ENCODE measurements around the gene MFN2. TPM values are rescaled to one million over a fixed set of nuclear protein-coding genes. Genes with fewer than 3 reads are reported as not detected.

The MFN2 gene
- total RNA-seq, 1 donor from 2014 or later = 37.6 TPM

DNA sequence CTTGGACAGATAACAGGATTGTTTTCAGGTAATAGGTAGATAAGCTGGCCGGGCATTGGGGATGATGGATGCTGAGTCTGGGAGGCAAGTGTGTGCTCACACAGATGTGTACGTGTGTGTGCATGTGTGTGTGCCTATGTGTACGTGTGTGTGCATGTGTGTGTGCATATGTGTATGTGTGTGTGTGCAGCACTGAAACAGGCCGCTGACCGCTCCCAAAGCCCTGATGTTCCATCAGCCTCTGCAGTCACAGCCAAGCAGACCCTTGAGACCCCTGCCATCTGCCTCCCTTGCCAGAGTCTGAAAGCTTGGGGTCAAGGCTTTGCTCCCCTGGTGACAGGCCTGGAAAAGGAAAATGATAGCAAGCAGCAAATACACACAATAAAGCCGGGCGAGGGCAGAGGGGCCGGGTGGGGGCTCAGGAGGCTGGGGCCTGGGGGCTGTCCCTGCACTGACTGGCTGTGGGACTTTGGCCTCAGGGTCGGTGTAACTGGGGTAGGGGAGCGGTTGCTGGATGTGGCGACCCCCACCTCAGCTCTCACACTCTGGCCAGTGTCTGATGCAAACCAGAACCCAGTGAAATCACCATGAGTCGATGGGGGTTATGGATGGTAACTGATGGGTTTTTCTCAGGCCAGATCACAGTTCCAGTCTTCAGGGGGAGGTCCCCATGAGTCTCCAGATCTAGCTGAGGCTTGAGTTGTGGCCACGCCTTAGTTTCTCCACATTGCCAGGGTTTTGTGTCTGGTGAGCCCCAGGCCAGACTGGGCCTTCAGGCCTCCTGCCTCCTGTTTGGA is 73.7 kb downstream of the MFN2 start:
- H3K4me1 ChIP-seq (ENCODE audit: control insufficient read depth in 3 of 3, insufficient read depth in 3 of 3, low read length in 3 of 3) = peaks cover 22 to 26% (median 25%) of the 10 kb centered on the region in 3 donors
- H3K27ac ChIP-seq (ENCODE audit: low read depth, low read length) = peak overlapping the region; percentile 94
- no peaks in the 10 kb centered on the region for H3K27me3 ChIP-seq (ENCODE audit: control insufficient read depth in 3 of 3, insufficient read depth in 3 of 3, low read length in 3 of 3)
- peak overlapping the region in 1 of 3 donors; percentile 45 for H3K9ac ChIP-seq (ENCODE audit: low read depth in 1 of 3, low read length in 3 of 3)
- H3K9me3 ChIP-seq (ENCODE audit: control insufficient read depth in 3 of 3, low read length in 3 of 3) = no peaks in the 10 kb centered on the region
- no peak overlapping the region for H3K4me3 ChIP-seq (ENCODE audit: low read length in 3 of 3)
- no peaks in the 10 kb centered on the region for H3K36me3 ChIP-seq (ENCODE audit: control insufficient read depth in 3 of 3, insufficient read depth in 3 of 3, low read length in 3 of 3)

DNA sequence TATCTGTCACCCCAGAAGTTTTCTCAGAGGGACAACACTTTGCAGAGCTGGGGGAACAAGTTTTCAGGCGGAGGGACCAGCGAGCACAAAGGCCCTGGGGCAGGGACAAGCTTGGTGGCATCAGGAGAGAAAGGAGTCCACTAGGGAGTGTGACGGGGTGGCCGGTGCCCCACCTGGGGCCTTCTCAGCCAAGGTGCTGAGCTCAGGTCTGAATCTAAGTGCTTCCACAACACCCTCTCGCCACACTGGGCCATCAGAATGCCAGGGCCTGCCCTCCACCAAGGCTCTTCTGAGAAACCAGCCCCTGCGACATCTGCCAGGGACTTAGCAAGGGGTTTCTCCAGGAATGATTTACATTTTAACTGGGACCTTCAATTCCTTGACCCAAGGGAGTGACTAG is 75.0 kb downstream of the MFN2 start:
- H3K27ac ChIP-seq (ENCODE audit: low read depth, low read length) = no peak overlapping the region
- H3K9me3 ChIP-seq (ENCODE audit: control insufficient read depth in 3 of 3, low read length in 3 of 3) = no peaks in the 10 kb centered on the region
- H3K27me3 ChIP-seq (ENCODE audit: control insufficient read depth in 3 of 3, insufficient read depth in 3 of 3, low read length in 3 of 3) = peaks cover 0 to 7% (median 3%) of the 10 kb centered on the region in 3 donors
- no peaks in the 10 kb centered on the region for H3K36me3 ChIP-seq (ENCODE audit: control insufficient read depth in 3 of 3, insufficient read depth in 3 of 3, low read length in 3 of 3)
- H3K4me1 ChIP-seq (ENCODE audit: control insufficient read depth in 3 of 3, insufficient read depth in 3 of 3, low read length in 3 of 3) = peaks cover 22 to 26% (median 25%) of the 10 kb centered on the region in 3 donors
- H3K4me3 ChIP-seq (ENCODE audit: low read length in 3 of 3) = no peak overlapping the region
- H3K9ac ChIP-seq (ENCODE audit: low read depth in 1 of 3, low read length in 3 of 3) = no peak overlapping the region

DNA sequence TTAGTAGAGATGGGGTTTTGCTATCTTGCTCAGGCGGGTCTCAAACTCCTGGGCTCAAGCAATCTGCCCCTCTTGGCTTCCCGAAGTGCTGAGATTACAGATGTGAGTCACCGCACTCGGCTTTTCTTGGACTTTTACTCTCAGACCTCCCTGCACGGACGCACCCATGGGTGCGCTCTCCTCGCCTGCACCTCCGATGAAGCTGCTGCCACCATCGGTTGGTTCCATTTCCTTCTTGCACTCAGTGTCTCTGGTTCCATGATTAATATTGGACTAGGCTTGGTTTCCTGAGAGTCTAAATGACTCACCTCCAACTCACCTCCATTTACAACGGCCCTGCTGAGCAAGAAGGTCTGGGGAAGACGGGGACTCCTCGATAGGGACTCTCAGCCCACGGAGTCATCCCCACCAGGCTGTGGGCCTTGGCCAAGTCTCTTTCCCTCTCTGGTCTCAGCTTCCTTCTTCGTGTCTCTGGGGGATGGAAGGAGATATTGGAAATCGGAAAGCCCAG is 76.1 kb downstream of the MFN2 start:
- Histone ChIP-seq H3K27me3 (ENCODE audit: control insufficient read depth in 3 of 3, insufficient read depth in 3 of 3, low read length in 3 of 3) (peaks cover 0 to 9% (median 3%) of the 10 kb centered on the region in 3 donors), H3K4me3 (ENCODE audit: low read length in 3 of 3) (no peak overlapping the region), H3K27ac (ENCODE audit: low read depth, low read length) (no peak overlapping the region), H3K36me3 (ENCODE audit: control insufficient read depth in 3 of 3, insufficient read depth in 3 of 3, low read length in 3 of 3) (no peaks in the 10 kb centered on the region), H3K9ac (ENCODE audit: low read depth in 1 of 3, low read length in 3 of 3) (no peak overlapping the region), H3K4me1 (ENCODE audit: control insufficient read depth in 3 of 3, insufficient read depth in 3 of 3, low read length in 3 of 3) (peaks cover 22 to 25% (median 24%) of the 10 kb centered on the region in 3 donors), H3K9me3 (ENCODE audit: control insufficient read depth in 3 of 3, low read length in 3 of 3) (no peaks in the 10 kb centered on the region)

DNA sequence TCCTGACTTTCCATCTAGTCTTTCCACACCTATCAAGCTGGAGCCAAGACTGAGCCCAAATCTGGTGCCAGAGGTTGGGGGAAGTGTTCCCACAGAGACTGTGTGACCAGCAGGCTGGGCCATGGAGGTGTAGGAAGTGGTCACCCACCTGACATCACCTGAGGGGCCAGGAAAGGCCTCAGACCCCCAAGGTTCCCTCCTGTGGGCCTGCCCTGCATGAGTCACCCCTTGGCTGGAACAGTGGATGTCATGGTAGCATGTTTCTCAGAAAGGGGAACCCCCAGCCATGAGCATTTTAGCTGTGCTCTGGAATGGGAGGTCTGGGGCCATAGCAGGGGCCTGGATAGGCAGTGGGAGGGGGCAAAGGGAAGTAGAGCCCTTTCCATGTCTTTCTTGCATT is 77.1 kb downstream of the MFN2 start:
- Histone ChIP-seq H3K9me3 (ENCODE audit: control insufficient read depth in 3 of 3, low read length in 3 of 3) (no peaks in the 10 kb centered on the region), H3K36me3 (ENCODE audit: control insufficient read depth in 3 of 3, insufficient read depth in 3 of 3, low read length in 3 of 3) (no peaks in the 10 kb centered on the region), H3K9ac (ENCODE audit: low read depth in 1 of 3, low read length in 3 of 3) (no peak overlapping the region), H3K27me3 (ENCODE audit: control insufficient read depth in 3 of 3, insufficient read depth in 3 of 3, low read length in 3 of 3) (peaks cover 0 to 15% (median 3%) of the 10 kb centered on the region in 3 donors), H3K27ac (ENCODE audit: low read depth, low read length) (no peak overlapping the region), H3K4me3 (ENCODE audit: low read length in 3 of 3) (no peak overlapping the region), H3K4me1 (ENCODE audit: control insufficient read depth in 3 of 3, insufficient read depth in 3 of 3, low read length in 3 of 3) (peaks cover 12 to 15% (median 15%) of the 10 kb centered on the region in 3 donors)

DNA sequence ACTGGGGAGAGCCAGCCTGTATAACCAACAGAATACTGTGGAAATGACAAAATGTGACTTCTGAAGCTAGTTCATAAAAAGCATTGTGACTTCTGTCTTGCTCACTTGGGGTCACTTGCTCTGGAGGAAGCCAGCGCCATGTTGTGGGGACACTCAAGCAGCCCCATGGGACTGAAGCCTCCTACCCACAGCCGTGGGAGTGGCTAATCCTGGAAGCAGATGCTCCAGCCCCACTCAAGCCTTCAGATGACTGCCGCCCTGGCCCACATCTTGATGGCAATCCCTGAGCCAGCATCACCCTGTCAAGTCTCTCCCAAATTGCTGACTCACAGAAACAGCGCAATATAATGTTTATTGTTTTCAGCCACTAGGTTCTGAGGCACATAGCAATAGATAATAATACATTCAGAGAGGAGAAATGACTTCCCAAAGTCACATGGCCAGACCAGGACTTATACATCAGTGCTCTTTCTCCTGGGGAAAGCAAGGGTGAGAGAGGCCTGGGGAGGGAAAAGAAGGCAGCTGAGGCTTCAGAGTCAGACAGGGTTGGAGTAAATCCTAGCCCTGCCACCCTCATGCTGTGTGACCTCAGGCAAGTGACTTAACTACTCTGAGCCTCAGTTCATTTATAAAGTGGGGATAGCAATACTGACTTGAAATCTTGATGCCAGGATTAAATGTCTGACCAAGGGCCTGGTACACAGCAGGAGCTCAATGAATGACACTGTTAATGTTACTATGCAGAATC is 77.9 kb downstream of the MFN2 start:
- no peak overlapping the region for H3K9ac ChIP-seq (ENCODE audit: low read depth in 1 of 3, low read length in 3 of 3)
- no peaks in the 10 kb centered on the region for H3K9me3 ChIP-seq (ENCODE audit: control insufficient read depth in 3 of 3, low read length in 3 of 3)
- no peaks in the 10 kb centered on the region for H3K36me3 ChIP-seq (ENCODE audit: control insufficient read depth in 3 of 3, insufficient read depth in 3 of 3, low read length in 3 of 3)
- peaks cover 5 to 9% (median 9%) of the 10 kb centered on the region in 3 donors for H3K4me1 ChIP-seq (ENCODE audit: control insufficient read depth in 3 of 3, insufficient read depth in 3 of 3, low read length in 3 of 3)
- no peak overlapping the region for H3K4me3 ChIP-seq (ENCODE audit: low read length in 3 of 3)
- H3K27ac ChIP-seq (ENCODE audit: low read depth, low read length) = no peak overlapping the region
- H3K27me3 ChIP-seq (ENCODE audit: control insufficient read depth in 3 of 3, insufficient read depth in 3 of 3, low read length in 3 of 3) = peaks cover 5 to 20% (median 9%) of the 10 kb centered on the region in 3 donors

DNA sequence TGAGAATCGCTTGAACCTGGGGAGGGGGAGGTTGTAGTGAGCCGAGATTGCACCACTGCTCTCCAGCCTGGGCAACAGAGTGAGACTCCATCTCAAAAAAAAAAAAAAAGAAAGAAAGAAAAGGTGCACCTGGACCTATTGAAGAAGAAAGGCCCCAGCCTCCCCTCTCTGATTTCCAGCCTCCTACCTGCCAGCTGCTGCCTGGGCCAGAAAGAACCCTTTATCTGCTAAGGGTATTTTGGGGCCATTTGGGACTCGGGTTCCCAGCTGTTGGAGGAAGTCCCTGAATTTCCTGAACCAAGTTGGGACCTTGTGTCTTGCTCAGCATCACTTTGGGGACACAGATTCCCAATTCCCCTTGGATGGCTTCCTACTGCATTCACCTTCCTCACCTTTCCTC is 79.0 kb downstream of the MFN2 start:
- peaks cover 0 to 11% (median 10%) of the 10 kb centered on the region in 3 donors for H3K4me1 ChIP-seq (ENCODE audit: control insufficient read depth in 3 of 3, insufficient read depth in 3 of 3, low read length in 3 of 3)
- H3K27me3 ChIP-seq (ENCODE audit: control insufficient read depth in 3 of 3, insufficient read depth in 3 of 3, low read length in 3 of 3) = peaks cover 16 to 31% (median 20%) of the 10 kb centered on the region in 3 donors
- H3K27ac ChIP-seq (ENCODE audit: low read depth, low read length) = no peak overlapping the region
- H3K36me3 ChIP-seq (ENCODE audit: control insufficient read depth in 3 of 3, insufficient read depth in 3 of 3, low read length in 3 of 3) = no peaks in the 10 kb centered on the region
- no peaks in the 10 kb centered on the region for H3K9me3 ChIP-seq (ENCODE audit: control insufficient read depth in 3 of 3, low read length in 3 of 3)
- no peak overlapping the region for H3K4me3 ChIP-seq (ENCODE audit: low read length in 3 of 3)
- H3K9ac ChIP-seq (ENCODE audit: low read depth in 1 of 3, low read length in 3 of 3) = no peak overlapping the region

DNA sequence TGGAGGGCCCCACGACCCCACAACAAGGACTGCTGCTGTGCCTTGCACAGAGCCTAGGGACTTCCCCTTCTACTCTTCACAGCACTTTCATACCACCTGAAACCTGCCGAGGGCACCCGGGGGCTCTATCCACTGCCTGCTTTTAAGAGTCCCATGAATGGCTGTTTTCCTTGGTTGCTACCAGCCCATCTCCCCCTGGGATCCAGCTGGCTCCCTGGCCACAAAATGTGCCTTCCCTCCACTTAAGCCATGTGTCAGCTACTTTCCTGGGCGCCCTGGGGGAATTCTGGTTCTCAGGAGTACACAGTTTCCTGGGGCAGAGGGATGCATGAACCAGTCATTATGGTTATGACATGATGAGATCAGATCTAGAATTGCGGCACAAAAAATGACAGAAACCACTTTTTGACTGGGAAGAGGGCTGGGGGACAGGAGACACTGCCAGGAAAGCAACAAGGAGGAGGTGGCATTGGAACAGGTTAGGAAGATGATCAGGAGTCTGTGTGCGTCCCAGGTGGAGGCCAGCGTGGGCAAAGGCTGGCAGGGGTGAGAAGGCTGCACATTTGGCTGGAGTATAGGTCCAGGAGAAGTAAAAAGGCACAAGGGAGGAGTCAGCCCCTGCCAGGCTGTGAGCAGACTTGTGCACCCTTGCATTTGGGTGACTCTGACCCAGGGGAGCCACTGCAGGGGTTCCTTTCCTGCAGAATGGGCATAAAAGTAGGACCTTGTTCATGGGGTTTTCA is 79.6 kb downstream of the MFN2 start:
- Histone ChIP-seq H3K27ac (ENCODE audit: low read depth, low read length) (no peak overlapping the region), H3K9me3 (ENCODE audit: control insufficient read depth in 3 of 3, low read length in 3 of 3) (no peaks in the 10 kb centered on the region), H3K9ac (ENCODE audit: low read depth in 1 of 3, low read length in 3 of 3) (no peak overlapping the region), H3K27me3 (ENCODE audit: control insufficient read depth in 3 of 3, insufficient read depth in 3 of 3, low read length in 3 of 3) (peaks cover 22 to 37% (median 27%) of the 10 kb centered on the region in 3 donors), H3K4me1 (ENCODE audit: control insufficient read depth in 3 of 3, insufficient read depth in 3 of 3, low read length in 3 of 3) (peaks cover 0 to 11% (median 10%) of the 10 kb centered on the region in 3 donors), H3K4me3 (ENCODE audit: low read length in 3 of 3) (no peak overlapping the region), H3K36me3 (ENCODE audit: control insufficient read depth in 3 of 3, insufficient read depth in 3 of 3, low read length in 3 of 3) (no peaks in the 10 kb centered on the region)

DNA sequence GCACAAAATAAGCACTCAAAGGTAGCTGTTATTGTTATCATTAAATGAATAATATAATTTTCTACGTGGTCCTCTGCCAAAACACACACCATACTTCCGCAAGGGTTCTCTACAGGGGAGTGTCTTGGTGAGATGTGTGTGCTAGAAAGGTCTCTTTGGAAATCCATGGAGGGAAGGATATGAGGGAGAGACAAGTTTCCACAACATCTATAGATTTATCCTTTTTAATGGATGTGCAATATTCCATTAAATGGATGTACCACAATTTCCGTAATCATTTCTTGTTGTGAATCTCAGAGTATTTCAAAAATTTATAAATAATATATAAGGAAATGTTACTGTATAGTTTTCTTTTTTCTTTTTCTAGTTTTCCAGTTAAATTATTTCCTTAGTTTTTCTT is 80.3 kb downstream of the MFN2 start:
- peaks cover 24 to 40% (median 28%) of the 10 kb centered on the region in 3 donors for H3K27me3 ChIP-seq (ENCODE audit: control insufficient read depth in 3 of 3, insufficient read depth in 3 of 3, low read length in 3 of 3)
- H3K36me3 ChIP-seq (ENCODE audit: control insufficient read depth in 3 of 3, insufficient read depth in 3 of 3, low read length in 3 of 3) = no peaks in the 10 kb centered on the region
- H3K9ac ChIP-seq (ENCODE audit: low read depth in 1 of 3, low read length in 3 of 3) = no peak overlapping the region
- peaks cover 0 to 11% (median 10%) of the 10 kb centered on the region in 3 donors for H3K4me1 ChIP-seq (ENCODE audit: control insufficient read depth in 3 of 3, insufficient read depth in 3 of 3, low read length in 3 of 3)
- H3K9me3 ChIP-seq (ENCODE audit: control insufficient read depth in 3 of 3, low read length in 3 of 3) = no peaks in the 10 kb centered on the region
- no peak overlapping the region for H3K4me3 ChIP-seq (ENCODE audit: low read length in 3 of 3)
- H3K27ac ChIP-seq (ENCODE audit: low read depth, low read length) = no peak overlapping the region

Data from skeletal muscle tissue (tissue), 4 donors.